HepG2 (cell line): ENCODE measurements around the gene LTB4R2. TPM values are rescaled to one million over a fixed set of nuclear protein-coding genes. Genes with fewer than 3 reads are reported as not detected.

ENCODE experiments used
- CAMTA2 ChIP-seq: sonication (generic); formaldehyde crosslinking; IDR thresholded peaks from 2 replicates; pipeline ENCODE4 v1.4.0; 2020; ENCODE audit warnings: mild to moderate bottlenecking, missing genetic modification reagents, borderline replicate concordance
- ERF ChIP-seq: IDR thresholded peaks from 2 replicates; pipeline ENCODE4 v1.6.1; 2018; ENCODE audit warnings: missing biosample characterization, missing genetic modification reagents
- HOXA3 ChIP-seq: sonication (generic); formaldehyde crosslinking; IDR thresholded peaks from 2 replicates; pipeline ENCODE4 v1.5.0; 2020; ENCODE audit warnings: missing genetic modification reagents
- HOXA9 ChIP-seq: sonication (generic); formaldehyde crosslinking; IDR thresholded peaks from 2 replicates; pipeline ENCODE4 v1.8.1; 2022; ENCODE audit warnings: missing genetic modification reagents, mild to moderate bottlenecking, moderate library complexity, borderline replicate concordance
- NR2C2 ChIP-seq: sonication (generic); formaldehyde crosslinking; IDR thresholded peaks from 2 replicates; pipeline ENCODE4 v1.4.0; 2020; ENCODE audit warnings: missing genetic modification reagents, mild to moderate bottlenecking, moderate library complexity, borderline replicate concordance
- POLR2A ChIP-seq, 2 experiments: IDR thresholded peaks; 2 replicates each; pipeline ENCODE4 v1.6.1; 2011; ENCODE audit warnings: low read depth in 2 of 2, low read length in 2 of 2, mild to moderate bottlenecking in 1 of 2, moderate library complexity in 1 of 2; ENCODE audit not compliant: insufficient read depth in 1 of 2
- RBAK ChIP-seq: sonication (generic); formaldehyde crosslinking; IDR thresholded peaks from 2 replicates; pipeline ENCODE4 v1.5.1; 2020; ENCODE audit warnings: mild to moderate bottlenecking, missing genetic modification reagents
- SMAD9 ChIP-seq: sonication (generic); formaldehyde crosslinking; IDR thresholded peaks from 2 replicates; pipeline ENCODE4 v1.5.1; 2020; ENCODE audit warnings: mild to moderate bottlenecking, missing genetic modification reagents
- STAG1 ChIP-seq: sonication (generic); formaldehyde crosslinking; IDR thresholded peaks from 2 replicates; pipeline ENCODE4 v1.4.0; 2020; ENCODE audit warnings: missing genetic modification reagents
- TCF7L2 ChIP-seq: IDR thresholded peaks from 2 replicates; pipeline ENCODE4 v1.6.1; 2011; ENCODE audit warnings: mild to moderate bottlenecking, low read depth, low read length, moderate library complexity
- ZFP36 ChIP-seq: fragments of 150-350 bp; IDR thresholded peaks from 2 replicates; pipeline ENCODE4 v1.6.1; 2018; ENCODE audit warnings: borderline replicate concordance, low read length, low read depth; ENCODE audit not compliant: partially characterized antibody
- ZNF101 ChIP-seq: sonication (generic); formaldehyde crosslinking; IDR thresholded peaks from 2 replicates; pipeline ENCODE4 v1.4.0; 2020; ENCODE audit warnings: mild to moderate bottlenecking, low read depth, missing genetic modification reagents, borderline replicate concordance
- ZNF20 ChIP-seq: sonication (generic); formaldehyde crosslinking; IDR thresholded peaks from 2 replicates; pipeline ENCODE4 v1.4.0; 2020; ENCODE audit warnings: mild to moderate bottlenecking, moderate library complexity, missing genetic modification reagents
- ZNF30 ChIP-seq: sonication (generic); formaldehyde crosslinking; IDR thresholded peaks from 2 replicates; pipeline ENCODE4 v1.5.0; 2020; ENCODE audit warnings: mild to moderate bottlenecking, missing genetic modification reagents
- ZNF331 ChIP-seq: sonication (generic); formaldehyde crosslinking; IDR thresholded peaks from 2 replicates; pipeline ENCODE4 v1.4.0; 2020; ENCODE audit warnings: missing genetic modification reagents
- ZNF432 ChIP-seq: sonication (generic); formaldehyde crosslinking; IDR thresholded peaks from 2 replicates; pipeline ENCODE4 v1.5.0; 2020; ENCODE audit warnings: missing genetic modification reagents, mild to moderate bottlenecking, borderline replicate concordance
- polyA plus RNA-seq, 8 experiments: library from polyadenylated mRNA; depleted of rRNA in 3 of 8; stranded (reverse) in 7 of 8; unstranded in 1 of 8; fragments of >200 nt; fragmentation: Illumina TruSeq in 4 of 8; extraction: Trizol in 4 of 8; gene quantifications; 2 replicates each; pipeline versions ENCODE4 v1.2.1 to v1.2.3, GENCODE V29; 2011 to 2016; ENCODE audit warnings: low read depth in 4 of 8, missing spikeins in 1 of 8, mixed read lengths in 1 of 8; ENCODE audit not compliant: insufficient read depth in 1 of 8
- total RNA-seq, 5 experiments: library from RNA; depleted of rRNA; stranded (reverse); fragments of >200 nt; fragmentation: Illumina TruSeq; extraction: Trizol; gene quantifications; 2 replicates each; pipeline ENCODE4 v1.2.3, GENCODE V29; 2016; ENCODE audit warnings: low read depth in 1 of 5
- TF ChIP-seq, protein P1 (sequence below): sonication (generic); formaldehyde crosslinking; IDR thresholded peaks from 2 replicates; pipeline ENCODE4 v1.4.0; 2020; ENCODE audit warnings: missing genetic modification reagents
- TF ChIP-seq, protein P2 (sequence below): fragments of 450-650 bp; IDR thresholded peaks from 2 replicates; pipeline ENCODE4 v1.6.1; 2017
- TF ChIP-seq, protein P3 (sequence below): sonication (generic); formaldehyde crosslinking; IDR thresholded peaks from 2 replicates; pipeline ENCODE4; 2020; ENCODE audit warnings: missing genetic modification reagents, mild to moderate bottlenecking, borderline replicate concordance
- TF ChIP-seq, protein P4 (sequence below), 2 experiments: sonication (generic) in 1 of 2; formaldehyde crosslinking in 1 of 2; IDR thresholded peaks; 2 replicates each; pipeline versions ENCODE4 v1.4.0 to v1.6.1; 2016 to 2020; ENCODE audit warnings: borderline replicate concordance in 1 of 2, low read depth in 1 of 2, mild to moderate bottlenecking in 1 of 2, missing genetic modification reagents in 1 of 2

The LTB4R2 gene
- total and polyA plus RNA-seq, 2 of the 13 experiments (the other 11 are each of a cell fraction or from before 2014, with no cell fraction given) = 3.9 to 6.9 TPM

DNA sequence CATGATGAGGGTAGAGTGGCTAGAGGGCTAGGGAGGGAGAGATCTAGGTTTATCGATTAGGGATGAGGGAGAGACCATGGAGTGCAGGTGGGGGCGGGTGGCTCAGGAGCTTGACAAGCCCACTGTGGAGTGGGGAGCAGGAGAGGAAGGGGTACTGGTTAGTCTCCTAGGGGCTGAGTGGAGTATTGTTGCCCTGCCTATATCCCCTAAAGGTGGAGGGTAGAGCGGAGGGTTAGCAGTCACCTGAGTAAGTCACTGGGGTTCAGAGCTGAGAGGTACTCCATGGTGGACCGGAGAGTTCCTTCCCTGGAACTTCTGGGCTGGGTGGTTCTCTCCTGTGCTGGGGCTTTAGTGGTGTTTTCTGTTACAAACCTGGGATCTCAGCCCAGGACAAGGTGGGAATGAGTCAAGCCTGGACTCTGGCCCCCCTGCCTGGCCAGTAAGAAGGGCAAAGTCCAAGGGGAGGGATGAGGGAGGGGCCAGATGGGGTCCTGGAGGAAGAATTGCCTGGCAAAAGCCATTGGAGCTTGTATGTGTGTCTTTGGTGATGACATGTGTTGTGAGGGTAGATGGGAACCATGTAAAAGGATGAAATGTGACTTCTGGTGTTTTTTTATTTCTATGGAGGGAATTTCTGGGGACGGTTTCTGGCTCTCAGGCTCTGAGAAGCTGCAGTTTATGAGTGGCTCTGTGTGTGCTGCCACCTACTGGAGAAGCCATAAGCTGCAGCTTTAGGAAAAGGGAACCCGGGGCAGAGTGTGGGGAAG is 2.2 kb upstream of the LTB4R2 start, which contains the start of gene CIDEB (continued):
- TF ChIP-seq, protein P1, sequence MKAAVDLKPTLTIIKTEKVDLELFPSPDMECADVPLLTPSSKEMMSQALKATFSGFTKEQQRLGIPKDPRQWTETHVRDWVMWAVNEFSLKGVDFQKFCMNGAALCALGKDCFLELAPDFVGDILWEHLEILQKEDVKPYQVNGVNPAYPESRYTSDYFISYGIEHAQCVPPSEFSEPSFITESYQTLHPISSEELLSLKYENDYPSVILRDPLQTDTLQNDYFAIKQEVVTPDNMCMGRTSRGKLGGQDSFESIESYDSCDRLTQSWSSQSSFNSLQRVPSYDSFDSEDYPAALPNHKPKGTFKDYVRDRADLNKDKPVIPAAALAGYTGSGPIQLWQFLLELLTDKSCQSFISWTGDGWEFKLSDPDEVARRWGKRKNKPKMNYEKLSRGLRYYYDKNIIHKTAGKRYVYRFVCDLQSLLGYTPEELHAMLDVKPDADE = no peak
- TF ChIP-seq SMAD9 (CRISPR knock-in tag) (no peak), CAMTA2 (CRISPR knock-in tag) (peak; percentile 79; the same call in 1 of the 2 replicates), RBAK (CRISPR knock-in tag) (no peak), ZNF101 (CRISPR knock-in tag) (0 out of 2 replicates have a peak, but pooled peaks have one; percentile 82), HOXA3 (peak; percentile 91), ZNF331 (peak; percentile 97), POLR2A (IDR thresholded peaks at IDR 0.05; ENCODE audit: insufficient read depth in 1 of 2, low read depth in 2 of 2, low read length in 2 of 2) (peak in 1 of 2 experiments; percentile 89; a peak in 2 of 4 replicates), ZFP36 (no peak), ZNF432 (no peak), ERF (CRISPR knock-in tag) (peak; percentile 96), NR2C2 (CRISPR knock-in tag) (peak; percentile 75), ZNF20 (CRISPR knock-in tag) (no peak), STAG1 (CRISPR knock-in tag) (peak; percentile 67), TCF7L2 (no peak), HOXA9 (CRISPR knock-in tag) (no peak), ZNF30 (CRISPR knock-in tag) (no peak)
- TF ChIP-seq, protein P2, sequence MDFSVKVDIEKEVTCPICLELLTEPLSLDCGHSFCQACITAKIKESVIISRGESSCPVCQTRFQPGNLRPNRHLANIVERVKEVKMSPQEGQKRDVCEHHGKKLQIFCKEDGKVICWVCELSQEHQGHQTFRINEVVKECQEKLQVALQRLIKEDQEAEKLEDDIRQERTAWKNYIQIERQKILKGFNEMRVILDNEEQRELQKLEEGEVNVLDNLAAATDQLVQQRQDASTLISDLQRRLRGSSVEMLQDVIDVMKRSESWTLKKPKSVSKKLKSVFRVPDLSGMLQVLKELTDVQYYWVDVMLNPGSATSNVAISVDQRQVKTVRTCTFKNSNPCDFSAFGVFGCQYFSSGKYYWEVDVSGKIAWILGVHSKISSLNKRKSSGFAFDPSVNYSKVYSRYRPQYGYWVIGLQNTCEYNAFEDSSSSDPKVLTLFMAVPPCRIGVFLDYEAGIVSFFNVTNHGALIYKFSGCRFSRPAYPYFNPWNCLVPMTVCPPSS = no peak
- TF ChIP-seq, protein P3, sequence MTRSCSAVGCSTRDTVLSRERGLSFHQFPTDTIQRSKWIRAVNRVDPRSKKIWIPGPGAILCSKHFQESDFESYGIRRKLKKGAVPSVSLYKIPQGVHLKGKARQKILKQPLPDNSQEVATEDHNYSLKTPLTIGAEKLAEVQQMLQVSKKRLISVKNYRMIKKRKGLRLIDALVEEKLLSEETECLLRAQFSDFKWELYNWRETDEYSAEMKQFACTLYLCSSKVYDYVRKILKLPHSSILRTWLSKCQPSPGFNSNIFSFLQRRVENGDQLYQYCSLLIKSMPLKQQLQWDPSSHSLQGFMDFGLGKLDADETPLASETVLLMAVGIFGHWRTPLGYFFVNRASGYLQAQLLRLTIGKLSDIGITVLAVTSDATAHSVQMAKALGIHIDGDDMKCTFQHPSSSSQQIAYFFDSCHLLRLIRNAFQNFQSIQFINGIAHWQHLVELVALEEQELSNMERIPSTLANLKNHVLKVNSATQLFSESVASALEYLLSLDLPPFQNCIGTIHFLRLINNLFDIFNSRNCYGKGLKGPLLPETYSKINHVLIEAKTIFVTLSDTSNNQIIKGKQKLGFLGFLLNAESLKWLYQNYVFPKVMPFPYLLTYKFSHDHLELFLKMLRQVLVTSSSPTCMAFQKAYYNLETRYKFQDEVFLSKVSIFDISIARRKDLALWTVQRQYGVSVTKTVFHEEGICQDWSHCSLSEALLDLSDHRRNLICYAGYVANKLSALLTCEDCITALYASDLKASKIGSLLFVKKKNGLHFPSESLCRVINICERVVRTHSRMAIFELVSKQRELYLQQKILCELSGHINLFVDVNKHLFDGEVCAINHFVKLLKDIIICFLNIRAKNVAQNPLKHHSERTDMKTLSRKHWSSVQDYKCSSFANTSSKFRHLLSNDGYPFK (CRISPR knock-in tag) = peak; percentile 91
- TF ChIP-seq, protein P4, sequence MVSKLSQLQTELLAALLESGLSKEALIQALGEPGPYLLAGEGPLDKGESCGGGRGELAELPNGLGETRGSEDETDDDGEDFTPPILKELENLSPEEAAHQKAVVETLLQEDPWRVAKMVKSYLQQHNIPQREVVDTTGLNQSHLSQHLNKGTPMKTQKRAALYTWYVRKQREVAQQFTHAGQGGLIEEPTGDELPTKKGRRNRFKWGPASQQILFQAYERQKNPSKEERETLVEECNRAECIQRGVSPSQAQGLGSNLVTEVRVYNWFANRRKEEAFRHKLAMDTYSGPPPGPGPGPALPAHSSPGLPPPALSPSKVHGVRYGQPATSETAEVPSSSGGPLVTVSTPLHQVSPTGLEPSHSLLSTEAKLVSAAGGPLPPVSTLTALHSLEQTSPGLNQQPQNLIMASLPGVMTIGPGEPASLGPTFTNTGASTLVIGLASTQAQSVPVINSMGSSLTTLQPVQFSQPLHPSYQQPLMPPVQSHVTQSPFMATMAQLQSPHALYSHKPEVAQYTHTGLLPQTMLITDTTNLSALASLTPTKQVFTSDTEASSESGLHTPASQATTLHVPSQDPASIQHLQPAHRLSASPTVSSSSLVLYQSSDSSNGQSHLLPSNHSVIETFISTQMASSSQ (IDR thresholded peaks at IDR 0.05; ENCODE audit: low read depth) = 0 out of 2 replicates have a peak, but pooled peaks have one; percentile 38
- TF ChIP-seq, protein P4 (CRISPR knock-in tag; IDR thresholded peaks at IDR 0.05; ENCODE audit: borderline replicate concordance) = peak; percentile 75; the same call in 1 of the 2 replicates
